Left kidney (tissue), 2 donors: ENCODE measurements around the gene ANK3. TPM values are rescaled to one million over a fixed set of nuclear protein-coding genes. Genes with fewer than 3 reads are reported as not detected.
"Not testable (repeated sequence)": the region's sequence is repeated elsewhere in the genome, so short reads cannot be mapped to it uniquely, and the experiment has no call there.

ENCODE experiments used
- DNase-seq: peaks from one replicate; pipeline ENCODE4 v3.0.0-alpha.2; 2013
- polyA plus RNA-seq: library from polyadenylated mRNA; unstranded; fragments of 120-200 nt; gene quantifications from one replicate; pipeline ENCODE4 v1.2.1, GENCODE V29; 2013; ENCODE audit not compliant: insufficient read length

Gene ANK3
- polyA plus RNA-seq, 1 donor: 172 TPM

GRCh38 chr10:60035984-60036383 lies 353.7 kb downstream of the ANK3 start:
- DNase-seq: no peak

DNA sequence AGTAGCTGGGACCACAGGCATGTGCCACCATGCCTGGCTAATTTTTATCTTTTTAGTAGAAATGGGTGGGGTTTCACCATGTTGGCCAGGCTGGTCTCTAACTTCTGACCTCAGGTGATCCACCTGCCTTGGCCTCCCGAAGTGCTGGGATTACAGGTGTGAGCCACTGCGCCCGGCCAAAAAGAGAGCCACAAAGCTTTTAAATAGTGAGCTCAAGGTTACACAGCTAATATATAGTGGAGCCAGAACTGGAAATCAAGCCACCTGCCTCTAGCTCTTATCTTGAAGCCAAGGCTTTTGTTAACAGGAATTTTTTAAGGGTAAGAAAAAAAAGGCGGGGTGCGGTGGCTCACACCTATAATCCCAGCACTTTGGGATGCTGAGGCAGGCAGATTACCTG lies 354.3 kb downstream of the ANK3 start:
- DNase-seq: not testable (repeated sequence)

DNA sequence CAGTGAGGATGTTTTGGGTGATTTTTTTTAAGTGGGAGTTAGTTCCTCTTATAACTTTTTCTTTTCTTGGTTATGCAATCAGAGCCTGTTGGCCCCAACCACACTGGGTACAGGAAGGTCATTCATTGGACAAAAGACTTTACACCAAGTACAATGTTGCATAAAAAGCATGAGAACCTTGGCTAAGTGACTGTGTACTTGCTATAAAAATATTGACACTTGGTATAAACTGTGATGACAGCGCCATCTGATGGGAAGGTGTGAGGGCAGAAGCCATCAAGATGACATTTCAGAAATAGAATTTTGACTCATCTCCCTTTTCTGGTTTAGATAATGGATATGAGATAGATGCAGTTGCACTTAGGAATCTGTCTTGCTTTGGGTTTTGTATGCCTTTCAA lies 357.0 kb downstream of the ANK3 start:
- DNase-seq: no peak

DNA sequence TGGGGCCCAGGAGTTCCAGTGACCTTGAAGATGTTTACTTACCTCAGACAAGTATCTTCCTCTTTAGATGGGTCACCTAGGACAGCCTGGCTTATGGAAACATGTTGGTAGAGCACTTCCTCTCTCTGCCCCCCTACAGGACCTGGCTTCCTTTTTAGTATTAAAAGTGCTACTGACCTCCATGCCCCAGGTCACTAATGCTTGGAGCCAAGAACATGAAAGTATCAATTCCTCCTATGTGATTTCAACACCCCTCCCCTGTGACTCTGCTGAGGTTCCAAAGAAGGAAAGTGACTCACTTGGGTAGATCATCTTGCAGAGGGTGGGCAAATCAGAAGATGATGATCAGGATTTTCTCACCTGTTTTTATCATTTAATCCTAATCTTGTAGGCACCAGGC lies 358.0 kb downstream of the ANK3 start:
- DNase-seq: no peak

GRCh38 chr10:60031183-60031582 lies 358.5 kb downstream of the ANK3 start:
- DNase-seq: no peak

GRCh38 chr10:60029475-60029874 lies 360.2 kb downstream of the ANK3 start:
- DNase-seq: no peak

DNA sequence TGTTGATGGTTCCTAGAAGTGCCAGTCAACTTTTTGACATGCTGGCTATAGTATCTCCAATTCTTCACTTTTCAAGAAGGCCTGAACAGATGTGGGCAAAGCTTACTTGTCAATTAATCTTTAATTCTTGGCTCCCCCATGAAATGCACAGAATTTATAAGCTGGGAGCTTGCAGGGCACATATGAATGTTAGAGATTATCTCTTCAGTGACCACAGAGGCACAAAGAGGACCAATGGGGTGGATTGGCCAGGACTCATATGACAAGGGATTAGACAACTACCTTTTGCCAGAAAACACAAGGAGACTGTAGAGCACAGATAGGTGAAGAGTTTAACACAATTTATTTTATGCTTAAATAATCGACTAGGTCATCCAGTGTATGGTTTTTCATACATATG lies 361.6 kb downstream of the ANK3 start:
- no peak for DNase-seq

DNA sequence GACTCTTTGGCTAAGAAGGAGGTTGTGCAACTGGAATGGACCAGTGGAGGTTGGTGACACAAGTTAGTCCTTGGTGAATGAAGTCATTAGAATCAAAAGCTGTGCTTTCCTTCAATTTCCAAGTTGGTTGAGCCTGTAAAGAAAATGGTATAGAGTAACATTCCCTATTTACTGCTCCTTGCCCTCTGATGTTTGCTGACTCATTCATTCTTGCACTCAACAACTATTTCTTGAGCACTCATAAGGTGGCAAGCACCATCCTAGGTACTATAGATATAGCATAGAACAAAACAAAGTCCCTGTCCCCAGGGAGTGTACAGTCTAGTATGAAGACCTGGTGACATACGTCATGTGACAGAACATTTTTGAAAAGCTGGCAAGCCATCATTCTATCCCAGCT lies 364.4 kb downstream of the ANK3 start:
- DNase-seq: no peak

GRCh38 chr10:60024506-60024905 lies 365.2 kb downstream of the ANK3 start:
- DNase-seq: no peak

DNA sequence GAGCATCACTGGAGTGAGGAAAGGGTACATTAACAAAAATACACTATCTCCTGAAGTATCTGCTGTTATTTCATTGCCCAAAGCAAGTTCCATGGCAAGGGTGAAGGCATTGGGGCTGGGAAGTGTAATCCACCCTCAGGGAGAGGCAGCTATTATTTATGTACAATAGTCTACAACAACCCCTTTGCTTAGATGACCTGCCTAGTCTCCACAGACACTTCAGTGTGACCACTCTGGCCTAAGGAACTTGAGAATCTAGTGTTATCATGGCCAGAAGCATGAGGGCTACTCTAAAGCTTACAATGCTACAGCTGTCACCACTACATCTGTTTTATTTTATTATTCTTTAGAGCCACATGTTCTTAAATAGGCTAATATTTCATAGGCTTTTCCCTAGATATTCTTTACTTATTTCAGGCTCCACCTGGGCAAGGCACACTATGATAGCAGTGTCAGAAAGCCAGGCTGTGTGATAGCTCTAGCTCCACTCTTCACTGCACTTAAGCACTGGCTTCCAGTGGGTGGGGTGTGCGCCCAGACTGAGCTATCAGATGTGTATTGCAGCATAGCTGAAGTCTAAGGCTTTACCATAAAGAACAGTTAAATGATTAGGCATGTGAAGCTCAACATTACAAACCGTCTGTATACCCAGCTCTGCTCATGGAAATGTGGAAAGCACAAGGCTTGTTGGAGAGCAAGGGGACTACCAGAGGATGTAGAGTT lies 366.4 kb downstream of the ANK3 start:
- DNase-seq: no peak

GRCh38 chr10:60021361-60021760 lies 368.3 kb downstream of the ANK3 start:
- DNase-seq: no peak

DNA sequence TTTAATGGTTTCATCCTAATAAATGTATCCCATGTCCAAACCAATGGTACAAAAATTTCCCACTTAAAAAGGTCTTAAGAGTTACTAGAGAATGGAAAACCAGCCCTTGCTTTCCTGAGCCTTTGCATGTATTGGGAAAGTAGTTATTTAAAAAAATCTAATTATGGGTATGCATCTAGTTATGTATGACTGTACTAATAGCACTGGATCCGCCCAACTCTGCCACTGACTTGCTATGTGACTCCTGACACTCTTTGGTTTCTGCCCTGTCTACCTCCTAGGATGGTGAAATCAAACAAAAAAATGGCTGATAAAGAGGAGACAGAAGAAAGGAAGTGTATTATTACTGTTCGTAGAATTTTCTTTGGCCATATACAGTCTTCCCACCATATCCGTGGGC lies 372.9 kb downstream of the ANK3 start:
- DNase-seq: no peak

DNA sequence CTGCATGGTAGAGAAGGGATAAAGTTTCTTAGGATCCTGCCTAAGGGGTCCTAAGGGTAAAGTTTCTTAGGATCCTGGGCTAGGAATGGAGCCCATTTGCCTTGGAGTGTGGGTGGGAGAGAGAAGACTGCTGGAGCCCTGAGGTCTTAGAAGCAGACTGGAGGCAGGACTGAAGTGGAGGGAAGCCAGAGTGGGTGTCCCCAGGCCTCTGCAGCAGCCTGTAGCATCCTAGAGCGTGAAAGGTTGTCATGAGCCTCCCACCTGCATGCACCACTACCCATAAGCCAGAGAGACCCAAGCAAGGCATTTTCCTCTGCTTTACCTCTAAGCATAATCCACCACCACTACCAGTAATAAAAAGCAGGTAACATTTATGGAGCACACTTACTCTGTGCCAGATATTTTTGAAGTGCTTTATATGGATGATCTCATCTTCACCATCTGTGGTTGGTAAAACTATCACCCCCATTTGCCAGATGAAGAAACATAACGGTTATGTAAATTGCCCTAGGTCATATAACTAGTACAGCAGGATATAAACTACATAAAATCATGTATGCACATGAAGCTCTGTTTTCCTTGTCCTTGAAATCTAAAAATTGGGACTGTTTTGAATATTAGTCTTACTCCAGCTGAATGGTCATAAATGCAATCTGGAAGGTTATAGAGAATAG lies 379.8 kb downstream of the ANK3 start:
- DNase-seq: no peak

GRCh38 chr10:60009276-60009675 lies 380.4 kb downstream of the ANK3 start:
- peak; percentile 29 for DNase-seq

DNA sequence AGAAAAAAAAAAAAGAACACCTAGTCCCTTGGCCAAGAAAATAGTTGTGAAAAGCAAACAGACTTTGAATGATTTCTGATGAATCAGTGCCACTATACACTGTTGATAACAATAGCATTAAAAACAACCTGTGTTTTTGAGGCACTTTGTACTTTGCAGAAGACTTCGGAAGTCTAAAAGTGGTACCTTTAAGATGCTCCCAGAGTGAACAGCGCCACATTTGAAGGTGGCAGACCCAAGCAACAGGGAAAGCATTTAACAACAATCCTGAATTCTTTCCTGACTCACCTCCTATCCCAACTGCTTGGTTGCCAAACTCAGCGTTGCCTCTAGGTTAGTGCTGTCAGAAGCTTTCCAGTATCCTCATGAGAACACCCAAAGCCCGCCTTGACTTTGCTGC lies 380.9 kb downstream of the ANK3 start:
- DNase-seq: no peak

GRCh38 chr10:60006062-60006461 lies 383.6 kb downstream of the ANK3 start:
- DNase-seq: no peak

DNA sequence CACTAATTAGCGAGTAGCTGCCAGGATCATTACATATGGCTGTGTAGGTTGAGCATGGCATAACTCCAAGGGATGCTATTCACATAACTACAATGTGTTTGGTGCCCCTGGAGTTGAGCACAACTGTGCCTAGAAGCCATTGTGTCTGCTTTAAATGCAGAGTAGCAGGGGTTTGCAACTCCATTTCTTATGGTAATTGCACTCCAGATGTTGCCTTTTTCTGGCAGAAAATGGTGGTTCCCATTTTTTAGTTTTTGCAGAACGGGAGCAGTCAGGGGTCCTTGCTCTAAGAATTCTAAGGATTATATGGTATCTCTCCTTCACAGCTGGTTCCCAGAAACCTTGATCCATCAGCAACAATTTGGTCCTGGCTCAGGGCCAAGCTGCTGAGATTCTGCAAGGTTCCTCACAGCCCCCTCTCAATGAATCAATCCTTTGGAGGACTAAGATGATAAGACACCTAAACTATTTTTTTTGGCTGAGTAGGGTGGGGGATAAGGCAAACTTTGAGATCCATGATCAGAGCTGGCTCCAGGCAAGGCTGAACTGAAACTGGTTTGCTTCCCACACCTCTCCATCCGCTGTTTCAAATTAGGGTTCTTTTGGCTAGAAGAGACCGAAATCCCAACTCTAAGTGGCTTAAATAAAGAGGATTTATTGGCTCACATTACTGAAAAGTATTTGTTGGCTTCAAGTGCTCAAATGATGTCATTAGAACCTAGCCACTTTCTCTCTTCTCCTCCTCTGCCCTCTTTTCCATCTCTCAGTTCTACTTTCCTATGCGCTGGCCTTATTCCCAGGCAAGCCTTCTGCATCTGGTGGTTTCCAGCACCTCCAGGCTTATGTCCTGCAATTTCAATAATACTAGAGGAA lies 385.8 kb downstream of the ANK3 start:
- DNase-seq: no peak

DNA sequence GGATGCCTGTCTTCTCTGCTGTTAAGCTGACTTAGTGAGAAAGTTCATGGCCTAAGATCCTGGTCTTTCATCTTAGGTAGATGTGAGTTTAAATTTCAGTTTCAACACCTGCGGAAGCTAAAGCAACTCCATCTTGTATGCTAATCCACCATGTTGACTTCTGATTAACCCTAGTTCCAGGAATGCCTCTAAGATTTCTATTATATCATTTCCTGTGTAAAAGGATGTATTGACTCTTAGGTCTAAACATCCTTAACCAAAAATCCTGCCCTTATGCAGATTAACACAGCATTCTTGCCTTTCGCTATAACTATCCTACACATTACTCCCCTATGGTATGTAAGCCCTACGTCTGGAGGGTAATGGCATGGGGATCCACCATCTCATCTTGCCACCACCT lies 388.9 kb downstream of the ANK3 start:
- DNase-seq: no peak

DNA sequence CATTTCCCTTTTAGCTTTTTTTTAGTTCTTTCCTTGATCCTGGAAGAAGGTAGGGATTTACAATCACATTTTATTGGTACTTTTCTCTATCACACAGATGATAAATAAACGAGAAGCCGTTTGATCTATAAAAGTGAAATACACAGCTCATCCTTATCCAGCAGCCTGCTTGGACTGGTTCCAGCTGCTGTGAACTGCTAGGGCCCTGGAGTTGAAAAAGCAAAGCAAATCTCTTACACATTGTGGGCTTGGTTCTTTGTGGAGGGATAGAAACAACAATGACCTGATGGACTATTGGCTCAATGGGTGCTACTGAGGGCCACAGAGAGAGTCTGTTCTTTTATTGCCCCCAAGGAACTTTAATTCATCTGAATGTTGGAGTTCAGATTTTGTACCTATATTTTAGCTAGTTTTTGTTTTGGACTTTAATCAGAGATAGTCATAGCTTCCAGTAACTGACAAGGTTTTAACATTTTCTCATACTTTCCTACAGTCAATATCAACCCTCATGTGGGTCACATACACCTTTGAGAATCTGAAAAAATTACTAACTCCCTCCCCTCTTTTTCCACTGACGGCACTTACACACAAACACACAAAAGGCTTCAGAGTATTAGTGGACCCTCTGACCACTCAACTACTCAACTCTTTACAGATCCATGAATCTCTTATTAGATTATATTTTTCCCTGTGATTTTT lies 391.7 kb downstream of the ANK3 start:
- no peak for DNase-seq

DNA sequence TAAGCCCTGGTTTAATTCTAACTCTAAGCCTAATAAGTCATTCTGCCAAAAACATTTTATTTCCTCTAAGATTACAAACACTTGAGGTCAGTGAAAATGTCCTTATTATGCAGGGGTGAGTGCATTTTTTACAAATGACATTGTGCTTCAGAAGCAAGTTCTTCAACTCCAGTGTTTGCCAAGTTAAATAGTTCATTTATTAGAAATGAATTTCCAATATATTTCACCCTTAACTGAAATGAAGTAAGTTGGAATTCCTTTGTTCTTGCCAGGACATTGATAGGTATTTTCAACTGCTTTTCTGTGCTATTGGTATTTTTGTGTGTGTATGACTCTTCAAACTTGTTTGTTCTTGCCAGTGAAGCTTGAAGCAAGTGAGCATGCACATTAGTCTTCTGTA lies 393.8 kb downstream of the ANK3 start:
- DNase-seq: no peak

DNA sequence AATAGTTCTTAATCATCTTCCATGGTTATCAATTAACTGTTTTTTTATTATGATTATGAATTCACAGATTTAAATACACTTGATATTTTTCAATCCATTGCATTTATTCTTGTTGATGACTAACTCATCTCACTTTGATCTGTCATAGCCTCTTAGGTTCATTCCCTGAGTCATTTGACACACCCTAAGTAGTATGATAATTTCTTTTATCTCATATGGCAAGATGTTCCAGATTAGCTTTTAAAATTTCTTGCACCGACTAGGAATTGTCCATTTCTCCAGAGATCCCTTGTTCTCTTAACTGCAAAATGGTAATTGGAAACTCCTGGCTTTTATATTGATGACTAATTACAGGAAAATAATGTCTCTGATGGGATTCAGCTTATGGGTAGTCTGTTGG lies 395.7 kb downstream of the ANK3 start:
- DNase-seq: no peak

GRCh38 chr10:59991661-59992060 lies 398.0 kb downstream of the ANK3 start:
- no peak for DNase-seq
